WTC11 (cell line): Measurements from ENCODE around the gene SLC9A9. TPM values are rescaled to one million over a fixed set of nuclear protein-coding genes. Genes with fewer than 3 reads are reported as not detected.

ENCODE experiments used
- ATAC-seq: fragments of 200-7000 bp; cut with Tn5 transposase; 2 replicates; pipeline ENCODE4 v1.10.0; 2021; ENCODE audit warnings: mild to moderate bottlenecking, moderate library complexity
- CTCF ChIA-PET: fragments of 300-600 bp; sonication (Branson Sonifier 250); formaldehyde crosslinking; loops from one replicate; lab custom pipeline; 2021; ENCODE audit warnings: antibody characterized with exemption; lab: Charles Lee
- POLR2A ChIA-PET: fragments of 350-600 bp; sonication (Branson Sonifier 250); formaldehyde crosslinking; loops from one replicate; lab custom pipeline; 2021; ENCODE audit warnings: antibody characterized with exemption; lab: Charles Lee
- DNase-seq: peaks from one replicate; pipeline ENCODE4 v3.0.0; 2021; ENCODE audit warnings: low spot score
- H3K27ac Mint-ChIP-seq: 2 replicates; pipeline ENCODE4 v1.8.0; 2021; ENCODE audit warnings: mixed read lengths
- H3K27me3 Mint-ChIP-seq: 2 replicates; pipeline ENCODE4 v1.8.0; 2021; ENCODE audit warnings: low read depth, mild to moderate bottlenecking, moderate library complexity, mixed read lengths
- H3K36me3 Mint-ChIP-seq: 2 replicates; pipeline ENCODE4 v1.8.0; 2021; ENCODE audit warnings: mixed read lengths
- H3K4me1 Mint-ChIP-seq: 2 replicates; pipeline ENCODE4 v1.8.0; 2022; ENCODE audit warnings: mixed read lengths
- H3K4me3 Mint-ChIP-seq: 2 replicates; pipeline ENCODE4 v1.8.0; 2021; ENCODE audit warnings: mild to moderate bottlenecking, moderate library complexity, mixed read lengths
- H3K9me3 Mint-ChIP-seq: 2 replicates; pipeline ENCODE4 v1.8.0; 2021; ENCODE audit warnings: mixed read lengths
- ATF1 ChIP-seq: sonication (generic); formaldehyde crosslinking; IDR thresholded peaks from 2 replicates; pipeline ENCODE4 v1.8.1; 2023; ENCODE audit warnings: mild to moderate bottlenecking, moderate library complexity, missing genetic modification reagents
- ELF4 ChIP-seq: sonication (generic); formaldehyde crosslinking; IDR thresholded peaks from 2 replicates; pipeline ENCODE4 v1.8.1; 2022; ENCODE audit warnings: low read depth, mild to moderate bottlenecking, moderate library complexity, missing genetic modification reagents
- FOXJ3 ChIP-seq: sonication (generic); formaldehyde crosslinking; IDR thresholded peaks from 2 replicates; pipeline ENCODE4 v1.9.0; 2021; ENCODE audit warnings: missing genetic modification reagents, mild to moderate bottlenecking, borderline replicate concordance
- FOXP1 ChIP-seq: sonication (generic); formaldehyde crosslinking; IDR thresholded peaks from 2 replicates; pipeline ENCODE4 v1.8.0; 2022; ENCODE audit warnings: missing genetic modification reagents, mild to moderate bottlenecking, moderate library complexity, borderline replicate concordance
- GTF2I ChIP-seq: fragments of 250-450 bp; sonication (Bioruptor Pico); conservative IDR thresholded peaks from 2 replicates; pipeline ENCODE4 v1.4.0; 2021; ENCODE audit warnings: mild to moderate bottlenecking
- NFYB ChIP-seq: sonication (generic); formaldehyde crosslinking; conservative IDR thresholded peaks from 2 replicates; pipeline ENCODE4 v1.8.0; 2022; ENCODE audit warnings: low read depth, missing genetic modification reagents
- RELA ChIP-seq: sonication (generic); formaldehyde crosslinking; IDR thresholded peaks from 2 replicates; pipeline ENCODE4 v1.8.1; 2022; ENCODE audit warnings: missing genetic modification reagents, mild to moderate bottlenecking, borderline replicate concordance
- SMAD3 ChIP-seq: sonication (generic); formaldehyde crosslinking; IDR thresholded peaks from 2 replicates; pipeline ENCODE4 v1.8.0; 2022; ENCODE audit warnings: missing genetic modification reagents, mild to moderate bottlenecking, borderline replicate concordance
- TEAD4 ChIP-seq: sonication (generic); formaldehyde crosslinking; IDR thresholded peaks from 2 replicates; pipeline ENCODE4 v1.8.0; 2022; ENCODE audit warnings: mild to moderate bottlenecking, missing genetic modification reagents
- ZNF219 ChIP-seq: sonication (generic); formaldehyde crosslinking; IDR thresholded peaks from 2 replicates; pipeline ENCODE4 v1.8.0; 2023; ENCODE audit warnings: missing genetic modification reagents, mild to moderate bottlenecking, borderline replicate concordance
- ZNF396 ChIP-seq: fragments of 250-450 bp; sonication (Bioruptor Pico); IDR thresholded peaks from 2 replicates; pipeline ENCODE4 v1.8.0; 2021; ENCODE audit warnings: mild to moderate bottlenecking, moderate library complexity, borderline replicate concordance
- total RNA-seq: library from RNA; stranded (reverse); gene quantifications from 3 replicates; pipeline ENCODE4 v1.2.3, GENCODE V29; 2021
- TF ChIP-seq, protein P1 (sequence below): sonication (generic); formaldehyde crosslinking; conservative IDR thresholded peaks from 2 replicates; pipeline ENCODE4 v1.8.1; 2022; ENCODE audit warnings: mild to moderate bottlenecking, missing genetic modification reagents
- TF ChIP-seq, protein P2 (sequence below): fragments of 250-450 bp; sonication (Bioruptor Pico); IDR thresholded peaks from 2 replicates; pipeline ENCODE4 v1.9.0; 2021; ENCODE audit warnings: mild to moderate bottlenecking, borderline replicate concordance
- TF ChIP-seq, protein P3 (sequence below): sonication (generic); formaldehyde crosslinking; IDR thresholded peaks from 2 replicates; pipeline ENCODE4 v1.8.0; 2022; ENCODE audit warnings: mild to moderate bottlenecking, missing genetic modification reagents
- TF ChIP-seq, protein P4 (sequence below): sonication (generic); formaldehyde crosslinking; IDR thresholded peaks from 2 replicates; pipeline ENCODE4 v1.8.1; 2023; ENCODE audit warnings: mild to moderate bottlenecking, missing genetic modification reagents
- TF ChIP-seq, protein P5 (sequence below): sonication (generic); formaldehyde crosslinking; IDR thresholded peaks from 2 replicates; pipeline ENCODE4 v1.8.0; 2022; ENCODE audit warnings: mild to moderate bottlenecking, missing genetic modification reagents
- TF ChIP-seq, protein P6 (sequence below): sonication (generic); formaldehyde crosslinking; IDR thresholded peaks from 2 replicates; pipeline ENCODE4 v1.8.1; 2022; ENCODE audit warnings: low read depth, mild to moderate bottlenecking, moderate library complexity, missing genetic modification reagents, borderline replicate concordance
- TF ChIP-seq, protein P7 (sequence below): sonication (generic); formaldehyde crosslinking; IDR thresholded peaks from 2 replicates; pipeline ENCODE4 v1.8.1; 2022; ENCODE audit warnings: low read depth, missing genetic modification reagents, borderline replicate concordance
- TF ChIP-seq, protein P8 (sequence below): sonication (generic); formaldehyde crosslinking; IDR thresholded peaks from 2 replicates; pipeline ENCODE4 v1.8.1; 2022; ENCODE audit warnings: missing genetic modification reagents, borderline replicate concordance

Gene SLC9A9
- total RNA-seq, 1 experiment from 2014 or later: 1.2 TPM

DNA sequence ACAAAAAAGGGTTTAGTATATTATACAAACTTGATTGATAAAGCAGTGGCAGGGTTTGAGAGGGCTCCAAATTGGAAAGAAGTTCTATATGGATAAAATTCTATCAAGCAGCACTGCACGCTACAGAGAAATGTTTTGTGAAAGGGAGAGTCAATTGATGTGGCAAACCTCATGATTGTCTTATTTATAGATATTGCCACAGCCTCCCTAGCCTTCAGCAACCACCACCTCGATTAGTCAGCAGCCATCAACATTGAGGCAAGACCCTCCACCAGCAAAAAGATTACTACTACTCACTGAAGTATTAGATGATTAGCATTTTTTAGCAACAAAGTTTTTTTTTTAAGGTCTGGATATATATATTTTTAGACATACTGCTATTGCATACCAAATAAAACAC, 432.0 kb downstream of the SLC9A9 start:
- ChIA-PET POLR2A (no interaction called here), CTCF (no interaction called here)
- no peak for DNase-seq
- ATAC-seq: no peak
- TF ChIP-seq RELA: no peak
- TF ChIP-seq, protein P1, sequence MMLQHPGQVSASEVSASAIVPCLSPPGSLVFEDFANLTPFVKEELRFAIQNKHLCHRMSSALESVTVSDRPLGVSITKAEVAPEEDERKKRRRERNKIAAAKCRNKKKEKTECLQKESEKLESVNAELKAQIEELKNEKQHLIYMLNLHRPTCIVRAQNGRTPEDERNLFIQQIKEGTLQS (CRISPR knock-in tag): no peak
- TF ChIP-seq, protein P2, sequence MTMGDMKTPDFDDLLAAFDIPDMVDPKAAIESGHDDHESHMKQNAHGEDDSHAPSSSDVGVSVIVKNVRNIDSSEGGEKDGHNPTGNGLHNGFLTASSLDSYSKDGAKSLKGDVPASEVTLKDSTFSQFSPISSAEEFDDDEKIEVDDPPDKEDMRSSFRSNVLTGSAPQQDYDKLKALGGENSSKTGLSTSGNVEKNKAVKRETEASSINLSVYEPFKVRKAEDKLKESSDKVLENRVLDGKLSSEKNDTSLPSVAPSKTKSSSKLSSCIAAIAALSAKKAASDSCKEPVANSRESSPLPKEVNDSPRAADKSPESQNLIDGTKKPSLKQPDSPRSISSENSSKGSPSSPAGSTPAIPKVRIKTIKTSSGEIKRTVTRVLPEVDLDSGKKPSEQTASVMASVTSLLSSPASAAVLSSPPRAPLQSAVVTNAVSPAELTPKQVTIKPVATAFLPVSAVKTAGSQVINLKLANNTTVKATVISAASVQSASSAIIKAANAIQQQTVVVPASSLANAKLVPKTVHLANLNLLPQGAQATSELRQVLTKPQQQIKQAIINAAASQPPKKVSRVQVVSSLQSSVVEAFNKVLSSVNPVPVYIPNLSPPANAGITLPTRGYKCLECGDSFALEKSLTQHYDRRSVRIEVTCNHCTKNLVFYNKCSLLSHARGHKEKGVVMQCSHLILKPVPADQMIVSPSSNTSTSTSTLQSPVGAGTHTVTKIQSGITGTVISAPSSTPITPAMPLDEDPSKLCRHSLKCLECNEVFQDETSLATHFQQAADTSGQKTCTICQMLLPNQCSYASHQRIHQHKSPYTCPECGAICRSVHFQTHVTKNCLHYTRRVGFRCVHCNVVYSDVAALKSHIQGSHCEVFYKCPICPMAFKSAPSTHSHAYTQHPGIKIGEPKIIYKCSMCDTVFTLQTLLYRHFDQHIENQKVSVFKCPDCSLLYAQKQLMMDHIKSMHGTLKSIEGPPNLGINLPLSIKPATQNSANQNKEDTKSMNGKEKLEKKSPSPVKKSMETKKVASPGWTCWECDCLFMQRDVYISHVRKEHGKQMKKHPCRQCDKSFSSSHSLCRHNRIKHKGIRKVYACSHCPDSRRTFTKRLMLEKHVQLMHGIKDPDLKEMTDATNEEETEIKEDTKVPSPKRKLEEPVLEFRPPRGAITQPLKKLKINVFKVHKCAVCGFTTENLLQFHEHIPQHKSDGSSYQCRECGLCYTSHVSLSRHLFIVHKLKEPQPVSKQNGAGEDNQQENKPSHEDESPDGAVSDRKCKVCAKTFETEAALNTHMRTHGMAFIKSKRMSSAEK: no peak
- TF ChIP-seq ELF4: no peak
- TF ChIP-seq, protein P3, sequence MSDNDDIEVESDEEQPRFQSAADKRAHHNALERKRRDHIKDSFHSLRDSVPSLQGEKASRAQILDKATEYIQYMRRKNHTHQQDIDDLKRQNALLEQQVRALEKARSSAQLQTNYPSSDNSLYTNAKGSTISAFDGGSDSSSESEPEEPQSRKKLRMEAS (CRISPR knock-in tag): no peak
- no peak for TF ChIP-seq FOXP1 (CRISPR knock-in tag)
- TF ChIP-seq SMAD3: no peak
- TF ChIP-seq, protein P4, sequence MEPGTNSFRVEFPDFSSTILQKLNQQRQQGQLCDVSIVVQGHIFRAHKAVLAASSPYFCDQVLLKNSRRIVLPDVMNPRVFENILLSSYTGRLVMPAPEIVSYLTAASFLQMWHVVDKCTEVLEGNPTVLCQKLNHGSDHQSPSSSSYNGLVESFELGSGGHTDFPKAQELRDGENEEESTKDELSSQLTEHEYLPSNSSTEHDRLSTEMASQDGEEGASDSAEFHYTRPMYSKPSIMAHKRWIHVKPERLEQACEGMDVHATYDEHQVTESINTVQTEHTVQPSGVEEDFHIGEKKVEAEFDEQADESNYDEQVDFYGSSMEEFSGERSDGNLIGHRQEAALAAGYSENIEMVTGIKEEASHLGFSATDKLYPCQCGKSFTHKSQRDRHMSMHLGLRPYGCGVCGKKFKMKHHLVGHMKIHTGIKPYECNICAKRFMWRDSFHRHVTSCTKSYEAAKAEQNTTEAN (CRISPR knock-in tag): no peak
- TF ChIP-seq, protein P5, sequence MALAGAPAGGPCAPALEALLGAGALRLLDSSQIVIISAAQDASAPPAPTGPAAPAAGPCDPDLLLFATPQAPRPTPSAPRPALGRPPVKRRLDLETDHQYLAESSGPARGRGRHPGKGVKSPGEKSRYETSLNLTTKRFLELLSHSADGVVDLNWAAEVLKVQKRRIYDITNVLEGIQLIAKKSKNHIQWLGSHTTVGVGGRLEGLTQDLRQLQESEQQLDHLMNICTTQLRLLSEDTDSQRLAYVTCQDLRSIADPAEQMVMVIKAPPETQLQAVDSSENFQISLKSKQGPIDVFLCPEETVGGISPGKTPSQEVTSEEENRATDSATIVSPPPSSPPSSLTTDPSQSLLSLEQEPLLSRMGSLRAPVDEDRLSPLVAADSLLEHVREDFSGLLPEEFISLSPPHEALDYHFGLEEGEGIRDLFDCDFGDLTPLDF (CRISPR knock-in tag): no peak
- TF ChIP-seq TEAD4 (CRISPR knock-in tag): no peak
- TF ChIP-seq NFYB: no peak
- no peak for TF ChIP-seq ATF1 (CRISPR knock-in tag)
- TF ChIP-seq ZNF219 (CRISPR knock-in tag): no peak
- TF ChIP-seq, protein P6, sequence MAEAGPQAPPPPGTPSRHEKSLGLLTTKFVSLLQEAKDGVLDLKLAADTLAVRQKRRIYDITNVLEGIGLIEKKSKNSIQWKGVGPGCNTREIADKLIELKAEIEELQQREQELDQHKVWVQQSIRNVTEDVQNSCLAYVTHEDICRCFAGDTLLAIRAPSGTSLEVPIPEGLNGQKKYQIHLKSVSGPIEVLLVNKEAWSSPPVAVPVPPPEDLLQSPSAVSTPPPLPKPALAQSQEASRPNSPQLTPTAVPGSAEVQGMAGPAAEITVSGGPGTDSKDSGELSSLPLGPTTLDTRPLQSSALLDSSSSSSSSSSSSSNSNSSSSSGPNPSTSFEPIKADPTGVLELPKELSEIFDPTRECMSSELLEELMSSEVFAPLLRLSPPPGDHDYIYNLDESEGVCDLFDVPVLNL: no peak
- no peak for TF ChIP-seq GTF2I (CRISPR knock-in tag)
- TF ChIP-seq ZNF396 (CRISPR knock-in tag): no peak
- TF ChIP-seq, protein P7, sequence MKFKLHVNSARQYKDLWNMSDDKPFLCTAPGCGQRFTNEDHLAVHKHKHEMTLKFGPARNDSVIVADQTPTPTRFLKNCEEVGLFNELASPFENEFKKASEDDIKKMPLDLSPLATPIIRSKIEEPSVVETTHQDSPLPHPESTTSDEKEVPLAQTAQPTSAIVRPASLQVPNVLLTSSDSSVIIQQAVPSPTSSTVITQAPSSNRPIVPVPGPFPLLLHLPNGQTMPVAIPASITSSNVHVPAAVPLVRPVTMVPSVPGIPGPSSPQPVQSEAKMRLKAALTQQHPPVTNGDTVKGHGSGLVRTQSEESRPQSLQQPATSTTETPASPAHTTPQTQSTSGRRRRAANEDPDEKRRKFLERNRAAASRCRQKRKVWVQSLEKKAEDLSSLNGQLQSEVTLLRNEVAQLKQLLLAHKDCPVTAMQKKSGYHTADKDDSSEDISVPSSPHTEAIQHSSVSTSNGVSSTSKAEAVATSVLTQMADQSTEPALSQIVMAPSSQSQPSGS (CRISPR knock-in tag): no peak
- TF ChIP-seq FOXJ3: no peak
- TF ChIP-seq, protein P8, sequence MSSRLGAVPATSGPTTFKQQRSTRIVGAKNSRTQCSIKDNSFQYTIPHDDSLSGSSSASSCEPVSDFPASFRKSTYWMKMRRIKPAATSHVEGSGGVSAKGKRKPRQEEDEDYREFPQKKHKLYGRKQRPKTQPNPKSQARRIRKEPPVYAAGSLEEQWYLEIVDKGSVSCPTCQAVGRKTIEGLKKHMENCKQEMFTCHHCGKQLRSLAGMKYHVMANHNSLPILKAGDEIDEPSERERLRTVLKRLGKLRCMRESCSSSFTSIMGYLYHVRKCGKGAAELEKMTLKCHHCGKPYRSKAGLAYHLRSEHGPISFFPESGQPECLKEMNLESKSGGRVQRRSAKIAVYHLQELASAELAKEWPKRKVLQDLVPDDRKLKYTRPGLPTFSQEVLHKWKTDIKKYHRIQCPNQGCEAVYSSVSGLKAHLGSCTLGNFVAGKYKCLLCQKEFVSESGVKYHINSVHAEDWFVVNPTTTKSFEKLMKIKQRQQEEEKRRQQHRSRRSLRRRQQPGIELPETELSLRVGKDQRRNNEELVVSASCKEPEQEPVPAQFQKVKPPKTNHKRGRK: no peak
- H3K9me3 Mint-ChIP-seq: peaks cover 13% of the 10 kb centered on the region
- H3K27me3 Mint-ChIP-seq: no peaks in the 10 kb centered on the region
- peaks cover 10% of the 10 kb centered on the region for H3K4me1 Mint-ChIP-seq
- H3K36me3 Mint-ChIP-seq: no peaks in the 10 kb centered on the region
- H3K27ac Mint-ChIP-seq: no peak overlapping the region
- no peak overlapping the region for H3K4me3 Mint-ChIP-seq
